GM19467 (cell line): ENCODE measurements around the gene MCM7.

Experiments used
- ATAC-seq: cut with Tn5 transposase; IDR thresholded peaks from one replicate; pipeline ENCODE4 v1.9.1; 2021; ENCODE audit warnings: mild to moderate bottlenecking, moderate library complexity; ENCODE audit not compliant: unreplicated experiment

Gene MCM7

GRCh38 chr7:100098913-100099312 is 2.3 kb downstream of the MCM7 start:
- no peak for ATAC-seq

GRCh38 chr7:100095704-100096103 is 5.5 kb downstream of the MCM7 start:
- no peak for ATAC-seq

- ATAC-seq = no peak
Observed at GRCh38 chr7:100095289-100095688, 5.9 kb downstream of the MCM7 start.

GRCh38 chr7:100093925-100094486 is 7.2 kb downstream of the MCM7 start:
- no peak for ATAC-seq

- no peak for ATAC-seq
Observed at GRCh38 chr7:100093498-100093897, 7.7 kb downstream of the MCM7 start.

GRCh38 chr7:100093054-100093453 is 8.1 kb downstream of the MCM7 start:
- no peak for ATAC-seq

- ATAC-seq = no peak
Observed at GRCh38 chr7:100091411-100092181, 9.6 kb downstream of the MCM7 start.

GRCh38 chr7:100090527-100091410 is 10.4 kb downstream of the MCM7 start:
- ATAC-seq = no peak

GRCh38 chr7:100089458-100090196 is 11.6 kb downstream of the MCM7 start:
- no peak for ATAC-seq

- ATAC-seq = no peak
Observed at GRCh38 chr7:100088621-100089457, 12.4 kb downstream of the MCM7 start, which contains the start of gene COPS6. TSS of gene COPS6 (plus strand) at chr7:100088969. CDS start at chr7:100088991, 22 bp downstream.

- no peak for ATAC-seq
Observed at GRCh38 chr7:100088095-100088620, 13.0 kb downstream of the MCM7 start.

GRCh38 chr7:100087055-100087750 is 14.0 kb downstream of the MCM7 start:
- no peak for ATAC-seq

- no peak for ATAC-seq
Observed at GRCh38 chr7:100085515-100085914, 15.7 kb downstream of the MCM7 start.

- no peak for ATAC-seq
Observed at GRCh38 chr7:100082978-100083377, 18.2 kb downstream of the MCM7 start.

GRCh38 chr7:100081535-100082102 is 19.6 kb downstream of the MCM7 start, which contains the start of gene ZNF3:
TSS of gene ZNF3 (minus strand) at chr7:100081723. CDS start at chr7:100077357, 4,366 bp downstream.
- ATAC-seq = peak; percentile 67

- peak; percentile 16 for ATAC-seq
Observed at GRCh38 chr7:100080907-100081534, 20.2 kb downstream of the MCM7 start.

GRCh38 chr7:100079024-100079560 is 22.1 kb downstream of the MCM7 start:
- ATAC-seq = no peak

- ATAC-seq = no peak
Observed at GRCh38 chr7:100077205-100077604, 24.0 kb downstream of the MCM7 start.
